Type B pancreatic cell (in vitro differentiated cells): ENCODE measurements around the gene ZIC1. TPM values are rescaled to one million over a fixed set of nuclear protein-coding genes. Genes with fewer than 3 reads are reported as not detected.

Experiments
- DNase-seq: peaks from one replicate; pipeline ENCODE4 v3.0.0; 2021; ENCODE audit warnings: mixed read lengths; ENCODE audit not compliant: unreplicated experiment; ENCODE audit errors: extremely low spot score
- H3K27ac Mint-ChIP-seq: 2 replicates; pipeline ENCODE4 v1.8.0; 2021; ENCODE audit warnings: mild to moderate bottlenecking, mixed read lengths
- H3K27me3 Mint-ChIP-seq: 2 replicates; pipeline ENCODE4 v1.8.0; 2021; ENCODE audit warnings: mixed read lengths
- H3K36me3 Mint-ChIP-seq: 2 replicates; pipeline ENCODE4 v1.8.0; 2021; ENCODE audit warnings: mixed read lengths
- H3K4me1 Mint-ChIP-seq: one replicate; pipeline ENCODE4 v1.8.0; 2021; ENCODE audit warnings: mixed read lengths; ENCODE audit not compliant: unreplicated experiment
- H3K4me3 Mint-ChIP-seq: 2 replicates; pipeline ENCODE4 v1.8.0; 2021; ENCODE audit warnings: mild to moderate bottlenecking, mixed read lengths
- H3K9me3 Mint-ChIP-seq: 2 replicates; pipeline ENCODE4 v1.8.0; 2021; ENCODE audit warnings: mixed read lengths
- total RNA-seq: library from RNA; stranded (reverse); gene quantifications from 2 replicates; pipeline ENCODE4 v1.2.1, GENCODE V29; 2021; ENCODE audit warnings: low replicate concordance
- TF ChIP-seq, protein P1 (sequence below): fragments of 200-600 bp; sonication (generic); conservative IDR thresholded peaks from 2 replicates; pipeline ENCODE4 v1.5.0; 2021; ENCODE audit warnings: antibody characterized with exemption, mild to moderate bottlenecking

ZIC1 gene
- total RNA-seq, 1 donor from 2014 or later: 184 TPM

DNA sequence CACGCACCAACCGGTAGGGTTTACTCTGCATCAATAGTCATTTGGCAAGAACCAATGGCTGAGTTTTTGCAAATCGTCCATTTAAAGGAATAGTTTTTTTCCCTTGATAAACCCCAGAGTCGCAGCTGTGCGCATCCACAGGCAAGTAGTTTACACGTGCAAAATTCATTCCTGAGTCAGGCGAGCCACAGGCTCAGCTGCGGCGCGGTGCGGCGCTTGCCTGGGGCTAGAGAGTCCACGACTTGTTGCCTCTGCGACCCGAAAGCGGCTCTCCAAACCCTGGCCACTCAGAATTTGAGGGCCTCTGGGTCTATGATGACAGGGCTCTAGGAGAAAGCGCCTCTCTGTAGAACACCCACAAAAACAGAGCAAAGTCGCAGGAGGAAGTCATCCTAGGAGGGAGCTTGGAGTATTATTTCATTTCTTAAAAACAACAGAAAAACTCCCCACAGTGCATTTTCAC is 39.5 kb upstream of the ZIC1 start:
- Mint-ChIP-seq H3K36me3 (no peaks in the 10 kb centered on the region), H3K4me1 (peaks cover 12% of the 10 kb centered on the region), H3K27me3 (peaks cover 96% of the 10 kb centered on the region), H3K27ac (peak overlapping the region; percentile 54), H3K4me3 (peak overlapping the region; percentile 84), H3K9me3 (peaks cover 4% of the 10 kb centered on the region)
- TF ChIP-seq, protein P1, sequence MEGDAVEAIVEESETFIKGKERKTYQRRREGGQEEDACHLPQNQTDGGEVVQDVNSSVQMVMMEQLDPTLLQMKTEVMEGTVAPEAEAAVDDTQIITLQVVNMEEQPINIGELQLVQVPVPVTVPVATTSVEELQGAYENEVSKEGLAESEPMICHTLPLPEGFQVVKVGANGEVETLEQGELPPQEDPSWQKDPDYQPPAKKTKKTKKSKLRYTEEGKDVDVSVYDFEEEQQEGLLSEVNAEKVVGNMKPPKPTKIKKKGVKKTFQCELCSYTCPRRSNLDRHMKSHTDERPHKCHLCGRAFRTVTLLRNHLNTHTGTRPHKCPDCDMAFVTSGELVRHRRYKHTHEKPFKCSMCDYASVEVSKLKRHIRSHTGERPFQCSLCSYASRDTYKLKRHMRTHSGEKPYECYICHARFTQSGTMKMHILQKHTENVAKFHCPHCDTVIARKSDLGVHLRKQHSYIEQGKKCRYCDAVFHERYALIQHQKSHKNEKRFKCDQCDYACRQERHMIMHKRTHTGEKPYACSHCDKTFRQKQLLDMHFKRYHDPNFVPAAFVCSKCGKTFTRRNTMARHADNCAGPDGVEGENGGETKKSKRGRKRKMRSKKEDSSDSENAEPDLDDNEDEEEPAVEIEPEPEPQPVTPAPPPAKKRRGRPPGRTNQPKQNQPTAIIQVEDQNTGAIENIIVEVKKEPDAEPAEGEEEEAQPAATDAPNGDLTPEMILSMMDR: peak; percentile 24
- DNase-seq: no peak

DNA sequence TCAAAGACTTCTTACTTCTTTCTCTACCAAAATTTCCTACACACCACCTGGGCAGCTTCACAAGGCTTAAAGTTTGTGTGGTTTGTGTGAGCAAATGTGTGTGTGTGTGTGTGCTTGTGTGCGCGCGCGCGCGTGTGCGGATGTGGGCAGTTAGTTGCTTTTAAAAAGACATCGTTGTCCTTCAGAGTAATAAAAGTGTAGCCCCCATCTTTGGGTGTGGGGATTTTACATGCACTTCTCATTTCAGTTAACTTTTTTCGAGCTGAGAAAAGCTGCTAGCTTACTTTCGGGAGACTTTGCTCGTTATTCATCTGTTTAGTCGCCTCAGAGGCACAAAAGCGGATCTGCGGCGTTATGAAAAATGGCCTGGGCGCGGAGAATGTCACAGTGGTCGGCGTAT is 38.8 kb upstream of the ZIC1 start:
- no peak for DNase-seq
- Mint-ChIP-seq H3K27me3 (peaks cover 96% of the 10 kb centered on the region), H3K36me3 (no peaks in the 10 kb centered on the region), H3K27ac (peak overlapping the region; percentile 17), H3K4me3 (peak overlapping the region; percentile 84), H3K4me1 (peaks cover 12% of the 10 kb centered on the region), H3K9me3 (peaks cover 4% of the 10 kb centered on the region)
- TF ChIP-seq, protein P1: no peak

DNA sequence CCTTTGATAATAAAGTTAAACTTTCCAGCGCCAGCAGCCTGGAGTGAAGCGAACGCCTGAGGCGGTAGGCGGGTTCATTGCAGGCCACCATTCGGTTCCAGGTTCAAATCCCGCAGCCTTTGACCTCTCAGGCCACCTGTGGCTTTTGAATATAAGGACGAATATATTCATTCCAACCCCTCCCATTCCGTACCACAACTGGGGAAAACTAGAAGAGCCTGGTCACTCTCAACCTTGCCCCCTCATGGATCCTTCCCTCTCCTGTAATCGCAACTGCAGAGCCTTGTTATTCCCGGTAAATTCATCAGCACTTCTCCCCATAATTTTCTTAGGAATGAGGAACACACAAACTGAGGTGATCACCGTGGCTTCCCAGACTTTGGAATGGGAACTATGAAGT is 38.0 kb upstream of the ZIC1 start:
- Mint-ChIP-seq H3K9me3 (peaks cover 4% of the 10 kb centered on the region), H3K4me3 (peak overlapping the region; percentile 80), H3K27ac (peak overlapping the region; percentile 69), H3K27me3 (peaks cover 96% of the 10 kb centered on the region), H3K36me3 (no peaks in the 10 kb centered on the region), H3K4me1 (peaks cover 12% of the 10 kb centered on the region)
- DNase-seq: no peak
- TF ChIP-seq, protein P1: no peak

DNA sequence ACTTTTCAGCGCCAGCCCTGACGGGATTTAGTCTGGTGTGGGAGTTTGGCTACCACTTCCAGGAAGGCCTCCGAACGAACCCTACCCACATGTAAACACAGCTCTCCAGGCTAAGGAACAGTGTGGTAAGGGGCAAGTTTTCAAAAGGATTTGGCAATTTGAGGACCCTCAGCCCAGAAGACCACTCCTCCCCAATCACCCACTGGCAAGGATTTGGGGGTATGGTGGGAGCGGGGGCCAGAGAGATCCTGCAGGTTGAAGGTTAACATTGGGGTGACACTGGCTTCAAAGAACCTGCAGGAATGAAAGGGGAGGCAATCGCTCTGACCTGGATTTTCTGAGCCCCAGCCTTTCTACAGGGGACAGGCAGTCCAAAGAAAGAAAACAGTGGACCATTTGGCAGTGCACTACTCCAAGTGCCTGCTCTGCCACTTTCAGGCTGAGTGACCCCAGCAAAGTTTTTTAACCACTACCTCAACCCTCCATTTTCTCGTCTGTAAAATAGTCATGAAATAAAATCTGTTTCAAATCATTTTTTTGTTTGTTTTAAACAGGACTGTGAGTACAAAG is 37.3 kb upstream of the ZIC1 start:
- Mint-ChIP-seq H3K4me3 (peak overlapping the region; percentile 52), H3K9me3 (peaks cover 4% of the 10 kb centered on the region), H3K36me3 (no peaks in the 10 kb centered on the region), H3K27me3 (peaks cover 96% of the 10 kb centered on the region), H3K4me1 (peaks cover 15% of the 10 kb centered on the region), H3K27ac (no peak overlapping the region)
- TF ChIP-seq, protein P1: no peak
- no peak for DNase-seq

DNA sequence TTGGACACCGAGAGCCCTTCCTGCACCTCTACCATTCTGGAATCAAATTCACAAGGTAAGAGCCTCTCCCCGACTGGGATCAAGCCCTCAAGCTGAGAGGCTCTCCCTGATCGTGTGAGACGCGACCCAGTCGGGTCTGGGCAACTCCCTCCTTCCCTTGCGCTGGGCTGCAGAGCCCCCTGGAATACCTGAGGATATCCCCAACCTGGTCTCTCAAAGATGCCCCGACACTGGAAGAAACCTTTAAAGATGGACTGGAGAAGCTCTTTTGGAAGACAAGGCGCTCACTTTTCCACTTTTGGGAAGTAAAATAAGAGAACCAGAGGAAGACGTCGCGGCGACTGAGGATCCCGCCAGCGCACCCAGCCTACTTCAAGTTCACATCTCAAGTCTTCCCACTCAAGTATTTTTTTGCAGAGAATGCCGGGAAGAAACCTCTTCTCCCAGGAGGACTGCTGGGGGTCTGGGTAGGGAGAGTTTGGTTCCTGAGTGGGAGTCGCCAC is 36.6 kb upstream of the ZIC1 start:
- Mint-ChIP-seq H3K36me3 (no peaks in the 10 kb centered on the region), H3K9me3 (peaks cover 4% of the 10 kb centered on the region), H3K4me1 (peaks cover 15% of the 10 kb centered on the region), H3K27me3 (peaks cover 98% of the 10 kb centered on the region), H3K4me3 (peak overlapping the region; percentile 52), H3K27ac (no peak overlapping the region)
- TF ChIP-seq, protein P1: no peak
- no peak for DNase-seq
